Loucy (cell line): ENCODE data around the gene KLRK1.
"Not testable (repeated sequence)": the region's sequence is repeated elsewhere in the genome, so short reads cannot be mapped to it uniquely, and the experiment has no call there.

Experiments used
- CTCF ChIP-seq: fragments of 200-600 bp; sonication (generic); conservative IDR thresholded peaks from 2 replicates; pipeline ENCODE4 v1.5.1; 2014; ENCODE audit warnings: mild to moderate bottlenecking, antibody characterized with exemption, low read length
- EZH2phosphoT487 ChIP-seq: fragments of 200-600 bp; IDR thresholded peaks from 2 replicates; pipeline ENCODE4 v1.6.1; 2018; ENCODE audit warnings: antibody characterized with exemption, mild to moderate bottlenecking, moderate library complexity, borderline replicate concordance

- TF ChIP-seq CTCF, EZH2phosphoT487: not testable (repeated sequence)
Observed at GRCh38 chr12:10396176-10396575, 6.3 kb upstream of the KLRK1 start.
